ENCODE results near the gene KRT7.

- TF ChIP-seq CTCF (IDR thresholded peaks at IDR 0.05) (no peak), EZH2 (IDR thresholded peaks at IDR 0.05; ENCODE audit: borderline replicate concordance, insufficient read depth, low read depth, low read length, poor library complexity, severe bottlenecking) (no peak)
Observed at GRCh38 chr12:52285851-52286530, 52.9 kb downstream of the KRT7 start.
